Measurements from ENCODE around the gene NUDT5. TPM values are rescaled to one million over a fixed set of nuclear protein-coding genes. Genes with fewer than 3 reads are reported as not detected.

Gene NUDT5
- total and polyA plus RNA-seq, 2 of the 8 experiments (the other 6 are each of a cell fraction or from before 2014, with no cell fraction given), result 130 to 134 TPM

DNA sequence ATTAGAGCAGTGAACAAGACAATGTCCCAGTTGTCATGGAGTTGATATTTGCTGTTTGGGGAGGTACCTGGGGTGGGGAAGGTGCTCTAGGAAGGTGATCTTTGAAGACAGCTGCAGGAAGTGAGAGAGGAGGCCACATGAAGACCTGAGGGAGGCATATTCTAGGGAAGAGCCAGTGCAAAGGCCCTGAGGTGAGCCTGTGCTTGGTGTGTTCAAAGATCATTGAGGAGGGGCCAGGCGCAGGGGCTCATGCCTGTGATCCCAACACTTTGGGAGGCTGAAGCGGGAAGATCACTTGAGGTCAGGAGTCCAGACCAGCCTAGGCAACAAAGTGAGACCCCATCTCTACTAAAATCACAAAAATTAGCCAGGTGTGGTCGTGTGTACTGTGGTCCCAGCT, 51.2 kb downstream of the NUDT5 start:
- Histone ChIP-seq H4K91ac (replicated peaks; ENCODE audit: insufficient read length, low read length) (no peak overlapping the region), H2BK15ac (ENCODE audit: low read length) (no peak overlapping the region), H3K23me2 (ENCODE audit: low read depth, low read length) (no peaks in the 10 kb centered on the region; the same call in 1 of the 2 replicates), H2BK5ac (ENCODE audit: low read depth, low read length) (no peak overlapping the region), H2BK20ac (ENCODE audit: low read length) (no peak overlapping the region), H2AK5ac (ENCODE audit: low read depth, low read length) (no peak overlapping the region), H3K36me3 (ENCODE audit: control insufficient read depth in 2 of 4, insufficient read depth in 4 of 4, low read length in 3 of 4) (peaks cover 0 to 12% (median 5%) of the 10 kb centered on the region in 4 experiments; a peak in 3 of 8 replicates), H3K9me3 (ENCODE audit: insufficient read depth in 2 of 2, low read depth in 1 of 2, low read length in 1 of 2) (no peaks in the 10 kb centered on the region), H2BK12ac (ENCODE audit: low read depth, low read length) (no peak overlapping the region), H3K27me3 (replicated peaks in 1 of 4; ENCODE audit: control insufficient read depth in 3 of 4, extremely low read depth in 1 of 4, insufficient read depth in 3 of 4, low read length in 3 of 4) (no peaks in the 10 kb centered on the region), H3K56ac (replicated peaks; ENCODE audit: insufficient read length, low read depth, low read length) (no peak overlapping the region), H2AFZ (ENCODE audit: low read length) (no peak overlapping the region), H2BK120ac (replicated peaks; ENCODE audit: low read depth, low read length) (no peak overlapping the region), H3K14ac (ENCODE audit: insufficient read length) (no peak overlapping the region), H3K4me1 (replicated peaks in 1 of 4; ENCODE audit: control insufficient read depth in 3 of 4, insufficient read depth in 4 of 4, low read length in 3 of 4) (no peaks in the 10 kb centered on the region), H3K4me2 (ENCODE audit: insufficient read depth in 1 of 2, low read depth in 2 of 2, low read length in 2 of 2) (no peak overlapping the region), H3K18ac (ENCODE audit: extremely low read depth, low read length) (no peak overlapping the region), H3K9ac (replicated peaks in 1 of 4; ENCODE audit: extremely low read depth in 1 of 4, low read depth in 3 of 4, low read length in 3 of 4) (no peak overlapping the region; a peak in 1 of 7 replicates), H4K5ac (ENCODE audit: insufficient read length, low read depth, low read length) (no peak overlapping the region), H3K4me3 (ENCODE audit: extremely low read depth in 1 of 4, insufficient read depth in 2 of 4, low read depth in 3 of 4, low read length in 4 of 4) (no peak overlapping the region), H3K4ac (replicated peaks; ENCODE audit: insufficient read length, low read depth, low read length) (no peak overlapping the region), H3K79me1 (ENCODE audit: low read depth, low read length) (no peaks in the 10 kb centered on the region), H4K20me1 (replicated peaks in 1 of 2; ENCODE audit: control insufficient read depth in 1 of 2, insufficient read depth in 2 of 2, low read length in 2 of 2) (no peaks in the 10 kb centered on the region), H3K23ac (ENCODE audit: insufficient read length) (no peak overlapping the region), H4K8ac (ENCODE audit: extremely low read depth, insufficient read depth, low read length) (no peak overlapping the region), H3K27ac (ENCODE audit: low read depth, low read length) (no peak overlapping the region), H3K79me2 (ENCODE audit: control insufficient read depth in 1 of 2, insufficient read depth in 2 of 2, low read length in 2 of 2) (no peaks in the 10 kb centered on the region)
- 90% methylated on average over 3 of the region's 3 CpGs; no CpG with 5 or more reads in 1 of the 2 experiments for WGBS, 2 experiments (ENCODE audit: extremely low coverage in 1 of 2, insufficient coverage in 1 of 2, insufficient read length in 1 of 2, insufficient replicate concordance in 2 of 2, low coverage in 1 of 2, low lambda C conversion rate in 2 of 2, missing lambda C conversion rate in 1 of 2)
- POLR2A ChIA-PET (ENCODE audit: partially characterized antibody), result no interaction called here
- DNase-seq (ENCODE audit: low read depth in 1 of 2, low spot score in 2 of 2) (no peak), FAIRE-seq (no peak)
- CTCF ChIA-PET (ENCODE audit: partially characterized antibody), result interaction anchor here (0.6 to 1.6 kb wide), 3 partner anchors 15 to 227 kb away, joined by 3 to 4 read pairs (median 3); no protein-coding TSS in a partner anchor
- no peak for TF ChIP-seq CTBP2 (IDR thresholded peaks at IDR 0.05; ENCODE audit: borderline replicate concordance, insufficient read depth, insufficient read length, low read length)
- TF ChIP-seq SP2 (IDR thresholded peaks at IDR 0.05; ENCODE audit: low read length), result no peak
- no peak for TF ChIP-seq TAF7 (optimal IDR thresholded peaks at IDR 0.05; ENCODE audit: borderline replicate concordance, low read depth, low read length)
- TF ChIP-seq MAFK (IDR thresholded peaks at IDR 0.05; ENCODE audit: low read depth, low read length), result no peak
- no peak for TF ChIP-seq RNF2 (IDR thresholded peaks at IDR 0.05; ENCODE audit: borderline replicate concordance, low read depth, low read length, missing control alignments, poor library complexity, severe bottlenecking)
- TF ChIP-seq NANOG (IDR thresholded peaks at IDR 0.05; ENCODE audit: insufficient read depth, low read depth, low read length, poor library complexity, severe bottlenecking), result no peak
- TF ChIP-seq POU5F1 (IDR thresholded peaks at IDR 0.05; ENCODE audit: low read depth, low read length), result no peak
- TF ChIP-seq CHD2 (IDR thresholded peaks at IDR 0.05; ENCODE audit: low read length), result no peak

Measured in H1 (cell line).